GM19240 (cell line): ENCODE data around the gene GEMIN7.
A peak's percentile ranks its signal among the peaks of the same experiment; 100 is the strongest.

Experiments
- DNase-seq: peaks from one replicate; pipeline ENCODE4 v3.0.0; 2011; ENCODE audit warnings: low spot score; ENCODE audit not compliant: insufficient read length

Gene GEMIN7

GRCh38 chr19:45086480-45086879 lies 7.4 kb downstream of the GEMIN7 start:
- DNase-seq: no peak

- no peak for DNase-seq
These were observed 8.5 kb downstream of the GEMIN7 start for GRCh38 chr19:45087531-45087930.

- DNase-seq: no peak
These were observed 11.0 kb downstream of the GEMIN7 start for GRCh38 chr19:45090034-45090433.

- no peak for DNase-seq
These were observed 11.5 kb downstream of the GEMIN7 start for GRCh38 chr19:45090606-45091005.

- DNase-seq: peak; percentile 88
These were observed 12.2 kb downstream of the GEMIN7 start for GRCh38 chr19:45091031-45091923.

- DNase-seq: peak; percentile 85
These were observed 14.0 kb downstream of the GEMIN7 start, which contains the start of gene PPP1R37 for GRCh38 chr19:45092747-45093678. Gene PPP1R37 (plus strand): TSS chr19:45093179. CDS start chr19:45093326, 147 bp downstream.

GRCh38 chr19:45094137-45094536 lies 15.1 kb downstream of the GEMIN7 start:
- no peak for DNase-seq

GRCh38 chr19:45094707-45095106 lies 15.6 kb downstream of the GEMIN7 start:
- no peak for DNase-seq

GRCh38 chr19:45095496-45096413 lies 16.7 kb downstream of the GEMIN7 start:
- no peak for DNase-seq

GRCh38 chr19:45096700-45097099 lies 17.6 kb downstream of the GEMIN7 start:
- no peak for DNase-seq

- no peak for DNase-seq
These were observed 18.4 kb downstream of the GEMIN7 start for GRCh38 chr19:45097450-45097775.

GRCh38 chr19:45097776-45098520 lies 18.9 kb downstream of the GEMIN7 start:
- no peak for DNase-seq

- DNase-seq: no peak
These were observed 19.7 kb downstream of the GEMIN7 start for GRCh38 chr19:45098521-45099466.

GRCh38 chr19:45099467-45100191 lies 20.6 kb downstream of the GEMIN7 start:
- DNase-seq: no peak

GRCh38 chr19:45100201-45100600 lies 21.1 kb downstream of the GEMIN7 start:
- no peak for DNase-seq

GRCh38 chr19:45100846-45101252 lies 21.8 kb downstream of the GEMIN7 start:
- DNase-seq: no peak

- no peak for DNase-seq
These were observed 22.7 kb downstream of the GEMIN7 start for GRCh38 chr19:45101806-45102205.

- DNase-seq: no peak
These were observed 23.4 kb downstream of the GEMIN7 start for GRCh38 chr19:45102481-45102880.

- no peak for DNase-seq
These were observed 24.1 kb downstream of the GEMIN7 start for GRCh38 chr19:45103156-45103507.
